SKM-1 (cell line): Measurements from ENCODE around the gene HNRNPC.
"Not testable (repeated sequence)": the region's sequence is repeated elsewhere in the genome, so short reads cannot be mapped to it uniquely, and the experiment has no call there.

Experiments
- DNase-seq: peaks from one replicate; lab custom pipeline; 2025; ENCODE audit not compliant: unreplicated experiment; lab: John Stamatoyannopoulos, UW

Gene HNRNPC

DNA sequence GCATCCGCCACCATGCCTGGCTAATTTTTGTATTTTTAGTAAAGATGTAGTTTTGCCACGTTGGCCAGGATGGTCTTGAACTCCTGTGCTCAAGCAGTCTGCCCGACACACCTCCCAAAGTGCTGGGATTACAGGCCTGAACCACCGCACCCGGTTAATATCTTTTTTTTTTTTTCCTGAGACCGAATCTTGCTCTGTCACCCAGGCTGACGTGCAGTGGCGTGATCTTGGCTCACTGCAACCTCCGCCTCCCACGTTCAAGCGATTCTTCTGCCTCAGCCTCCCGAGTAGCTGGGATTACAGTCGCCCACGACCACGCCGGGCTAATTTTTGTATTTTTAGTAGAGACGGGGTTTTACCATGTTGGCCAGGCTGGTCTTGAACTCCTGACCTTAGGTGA lies 3.4 kb upstream of the HNRNPC start:
- not testable (repeated sequence) for DNase-seq

DNA sequence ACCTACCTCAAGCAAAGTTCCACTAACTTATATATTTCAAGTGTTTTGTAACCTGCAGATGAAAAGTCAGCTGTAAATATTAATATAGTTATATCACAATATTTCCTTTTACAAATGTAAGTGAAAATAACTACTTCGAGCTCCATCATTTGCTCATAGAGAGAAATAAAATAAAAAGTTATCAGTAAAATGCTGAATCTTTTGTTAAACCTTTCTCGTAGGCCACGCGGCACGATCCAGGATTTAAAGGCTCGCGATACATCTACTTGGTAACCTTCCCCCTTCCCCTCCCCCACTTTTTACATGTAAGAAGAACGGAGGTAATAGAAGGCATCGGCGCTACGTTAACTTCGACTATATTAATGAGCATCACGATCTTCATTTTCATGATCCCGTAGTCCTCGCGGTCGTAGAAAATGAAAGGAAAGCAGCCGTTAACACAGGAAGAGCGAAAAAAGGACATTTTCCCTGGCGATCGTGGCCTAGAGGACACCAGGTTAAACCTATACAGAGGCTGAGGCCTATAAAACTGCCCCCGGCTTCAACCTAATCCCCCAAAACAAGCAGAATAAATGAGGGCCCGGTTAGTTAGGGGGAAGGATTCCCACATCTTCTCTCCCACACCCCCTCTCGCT lies 508 bp downstream of the HNRNPC start:
- peak; percentile 22 for DNase-seq

DNA sequence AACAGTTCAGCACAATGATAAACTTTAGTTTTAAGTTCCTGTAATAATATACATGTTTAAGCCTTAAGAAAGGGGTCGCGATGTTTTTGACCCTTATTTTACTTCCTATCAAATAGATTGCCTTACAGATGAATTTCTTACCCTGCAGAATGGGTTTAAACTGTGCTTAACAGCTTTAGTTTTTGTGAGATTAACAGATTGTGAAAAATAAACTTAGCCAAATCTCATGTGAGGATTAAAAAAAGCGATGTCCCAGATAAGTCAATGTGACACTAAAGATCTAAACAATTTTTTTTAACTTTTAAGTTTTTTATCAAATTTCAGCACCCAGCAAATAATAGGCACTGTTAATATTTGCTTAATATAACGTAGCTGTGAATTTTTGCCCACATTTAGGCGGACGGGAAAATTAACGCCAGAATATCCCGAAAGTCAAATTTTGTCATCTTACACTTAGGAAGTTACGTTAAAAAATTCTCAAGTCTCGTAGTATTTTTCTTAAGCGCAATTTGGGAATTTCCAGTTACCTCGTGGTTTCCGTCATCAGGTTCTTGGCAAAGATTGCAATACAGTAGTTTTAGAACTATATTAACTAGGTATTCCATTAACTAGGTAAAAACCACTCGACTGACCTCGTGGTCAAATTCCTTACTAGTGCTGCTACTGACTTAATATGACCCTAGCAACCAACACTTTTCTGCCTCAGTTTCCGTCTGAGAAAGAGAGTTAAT lies 1.2 kb downstream of the HNRNPC start:
- DNase-seq, result no peak

DNA sequence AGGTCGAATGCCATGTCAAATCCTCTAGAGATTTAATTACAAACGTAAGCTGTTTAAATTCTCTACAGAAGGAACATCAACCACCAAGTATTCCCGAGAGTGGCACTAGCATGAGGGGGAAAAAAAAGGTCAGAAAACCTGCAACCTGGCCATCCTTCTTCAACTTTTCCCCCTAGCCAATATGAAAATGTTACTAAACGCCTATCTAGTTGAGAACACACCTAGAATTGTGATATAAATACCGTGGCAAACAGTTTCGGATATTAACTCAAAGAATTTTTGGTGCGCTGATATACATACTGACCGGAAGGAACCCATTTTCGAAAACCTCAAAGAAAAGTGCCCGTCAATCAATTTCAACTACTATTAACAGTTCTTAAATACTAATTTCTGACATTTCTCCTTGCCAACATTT lies 1.8 kb downstream of the HNRNPC start:
- DNase-seq, result no peak

DNA sequence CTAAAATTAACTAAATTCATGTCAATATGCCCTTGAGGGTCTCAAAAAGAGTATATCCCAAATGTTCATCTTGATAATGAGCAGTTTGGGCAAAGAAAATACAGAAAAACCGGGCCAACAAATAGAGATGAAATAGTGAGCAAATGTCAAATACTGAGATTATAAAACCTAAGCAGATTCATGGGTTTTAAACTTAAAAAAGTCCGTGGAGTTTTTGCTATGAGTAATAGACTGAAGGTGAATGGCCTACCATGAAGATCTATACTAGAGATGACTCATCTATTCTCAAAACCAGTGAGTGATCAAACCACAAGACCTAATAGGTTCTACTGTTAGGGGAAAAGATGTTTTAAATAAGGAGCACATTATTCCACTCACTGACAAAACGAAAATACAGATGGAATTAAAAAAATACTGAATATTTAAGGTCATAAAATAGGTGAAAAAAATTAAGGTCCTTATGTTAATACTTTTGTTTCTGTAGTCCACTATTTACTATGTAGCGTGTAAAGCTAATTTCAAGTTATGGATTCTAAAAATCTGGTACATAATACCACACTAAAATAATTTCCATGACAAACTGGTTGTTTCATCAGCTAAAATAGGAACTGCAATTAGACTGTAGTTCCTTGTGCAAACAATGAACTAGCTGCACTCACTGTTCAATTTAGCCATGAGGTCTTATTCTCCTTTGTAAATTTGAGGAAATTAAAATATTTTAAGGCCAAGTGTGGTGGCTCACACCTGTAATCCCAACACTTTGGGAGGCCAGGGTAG lies 5.0 kb downstream of the HNRNPC start:
- DNase-seq, result no peak

DNA sequence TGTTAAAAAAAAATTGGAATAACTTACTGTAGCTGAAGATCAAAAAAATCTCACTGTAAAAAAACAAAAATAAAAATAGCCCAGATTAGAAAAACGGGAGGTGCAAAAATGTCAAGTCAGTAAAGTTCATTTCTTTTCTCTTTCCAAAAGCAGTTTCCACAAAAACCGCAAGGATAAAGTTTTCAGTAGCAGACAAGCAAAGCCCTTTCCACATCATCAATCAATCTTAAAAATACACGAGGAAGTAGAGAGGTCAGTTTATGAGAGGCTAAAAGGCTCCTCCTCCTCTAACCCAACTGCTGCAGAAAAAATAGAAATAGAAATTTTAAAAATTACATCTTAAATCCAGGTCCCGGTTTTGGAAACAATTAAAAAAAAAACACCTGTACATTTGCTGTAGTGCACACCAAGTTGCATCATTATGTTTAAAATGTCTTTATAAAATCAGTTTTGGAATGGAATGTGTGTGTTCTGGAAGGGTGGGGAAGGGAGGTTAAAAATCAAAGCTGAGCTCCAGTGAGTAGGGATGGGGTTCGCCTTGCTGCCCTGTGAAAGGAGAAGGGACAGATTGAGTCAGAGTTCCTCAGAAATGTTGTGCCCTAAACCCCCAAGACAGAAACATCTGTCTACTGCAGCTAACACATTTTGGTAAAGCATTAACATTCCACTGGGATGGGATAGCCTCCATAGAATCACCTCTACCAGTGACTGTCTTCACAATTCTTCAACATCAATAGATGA lies 5.8 kb downstream of the HNRNPC start:
- DNase-seq, result no peak

DNA sequence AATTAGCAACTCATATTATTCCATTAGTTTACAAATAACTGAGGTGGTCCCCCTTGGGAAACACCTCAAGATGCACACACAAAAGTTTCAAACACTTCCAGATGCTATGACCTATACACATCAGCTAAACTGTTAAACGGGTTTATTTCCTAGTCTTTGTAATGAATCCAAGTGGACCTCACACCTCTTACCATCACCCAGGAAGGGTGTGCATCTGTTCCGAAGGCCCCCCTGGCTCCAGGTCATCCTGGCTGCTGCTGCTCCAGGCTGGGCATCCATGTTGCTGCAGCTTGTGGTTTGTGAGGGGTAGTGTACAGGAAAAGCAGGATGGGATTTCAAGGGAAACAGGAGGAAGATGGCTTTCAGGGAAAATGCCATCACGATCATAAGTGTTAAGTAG lies 6.8 kb downstream of the HNRNPC start:
- no peak for DNase-seq

DNA sequence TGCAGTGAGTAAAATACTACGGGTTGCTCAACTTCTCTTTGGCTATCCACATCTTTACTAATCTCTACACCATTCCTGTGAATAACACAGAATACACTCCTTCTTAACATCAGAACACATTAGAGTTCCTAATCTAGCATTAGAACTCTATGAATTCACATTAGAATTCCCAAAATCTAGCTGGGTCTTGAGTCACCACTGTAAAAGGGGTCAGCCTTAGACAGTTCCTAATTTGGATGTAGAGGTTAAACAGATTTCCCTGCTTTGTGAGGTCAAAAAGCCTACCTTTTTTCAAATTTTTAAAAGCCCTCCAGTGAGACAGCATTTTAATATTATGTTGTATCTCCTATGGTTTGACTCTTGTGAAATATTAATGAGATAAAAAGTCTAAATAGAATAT lies 7.4 kb downstream of the HNRNPC start:
- DNase-seq, result no peak

DNA sequence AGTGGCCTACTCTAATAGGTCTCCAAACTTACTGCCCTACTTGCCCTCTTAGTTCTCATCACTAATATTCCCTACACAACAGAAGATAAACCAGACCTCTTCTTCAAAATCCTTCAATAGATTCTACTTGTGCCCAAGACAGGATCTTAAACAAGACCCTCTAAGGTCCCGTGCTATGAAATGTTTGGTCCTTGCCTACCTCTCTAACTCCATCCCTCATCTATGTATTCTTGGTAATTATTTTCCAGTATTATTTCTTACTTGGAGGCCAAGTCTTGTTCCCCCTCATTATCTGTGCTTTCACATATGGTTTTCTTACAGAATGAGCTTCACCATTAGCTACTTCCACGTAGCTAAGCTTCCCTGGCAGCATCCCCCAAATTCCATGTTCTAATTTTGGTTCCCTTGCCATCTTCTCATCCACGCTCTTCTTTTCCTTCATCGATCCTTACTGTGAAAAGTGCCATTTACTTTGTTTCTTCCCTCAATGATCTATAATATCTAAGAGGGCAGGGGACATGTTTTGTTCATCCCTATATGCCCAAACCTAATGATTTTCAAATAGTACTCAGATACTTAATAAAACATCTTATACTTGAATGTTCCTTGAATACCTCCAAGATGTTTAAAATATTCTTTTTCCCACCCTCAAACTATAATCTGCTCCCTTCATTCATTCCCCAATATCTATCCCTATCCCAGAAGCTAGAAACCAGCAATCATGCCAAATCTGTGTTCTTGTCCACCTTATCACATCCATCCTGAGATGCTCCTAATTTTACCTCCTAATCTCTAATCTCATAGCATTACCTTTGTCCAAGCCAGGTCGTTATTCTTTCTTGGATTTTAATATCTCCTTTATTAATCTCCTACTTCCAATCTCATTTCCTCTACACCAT lies 10.1 kb downstream of the HNRNPC start:
- DNase-seq, result no peak

DNA sequence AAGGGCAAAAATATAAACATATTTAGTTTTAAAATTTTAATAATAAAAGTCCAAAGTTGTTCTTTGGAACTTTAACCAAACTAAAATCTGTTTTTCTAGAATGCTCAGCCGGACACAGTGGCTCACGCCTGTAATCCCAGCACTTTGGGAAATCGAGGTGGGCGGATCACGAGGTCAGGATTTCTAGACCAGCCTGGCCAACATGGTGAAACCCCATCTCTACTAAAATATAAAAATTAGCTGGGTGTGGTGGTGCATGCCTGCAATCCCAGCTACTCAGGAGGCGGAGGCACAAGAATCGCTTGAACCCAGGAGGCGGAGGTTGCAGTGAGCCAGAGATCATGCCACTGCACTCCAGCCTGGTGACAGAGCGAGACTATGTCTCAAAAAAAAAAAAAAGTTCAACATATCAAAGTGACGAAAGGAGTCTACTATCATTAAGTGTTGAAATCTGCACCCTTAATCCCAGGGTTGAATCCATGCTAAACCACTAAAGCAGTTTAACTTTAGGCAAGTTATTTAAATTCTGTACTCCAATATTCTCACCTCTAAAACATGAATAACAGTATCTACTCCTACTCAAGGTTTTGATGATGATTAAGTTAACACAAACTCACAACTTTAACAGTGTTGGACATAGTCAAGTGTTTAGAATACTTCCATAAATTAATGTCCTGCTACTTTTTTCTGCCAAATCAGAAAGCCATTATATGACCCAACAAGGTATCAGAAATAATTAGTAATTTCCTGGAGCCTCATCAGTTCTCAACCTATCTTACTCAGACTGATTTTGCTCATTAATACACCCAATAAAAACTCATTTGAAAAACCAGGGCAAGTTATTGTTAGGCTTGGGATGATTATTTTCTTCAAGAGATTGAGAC lies 11.0 kb downstream of the HNRNPC start:
- no peak for DNase-seq

DNA sequence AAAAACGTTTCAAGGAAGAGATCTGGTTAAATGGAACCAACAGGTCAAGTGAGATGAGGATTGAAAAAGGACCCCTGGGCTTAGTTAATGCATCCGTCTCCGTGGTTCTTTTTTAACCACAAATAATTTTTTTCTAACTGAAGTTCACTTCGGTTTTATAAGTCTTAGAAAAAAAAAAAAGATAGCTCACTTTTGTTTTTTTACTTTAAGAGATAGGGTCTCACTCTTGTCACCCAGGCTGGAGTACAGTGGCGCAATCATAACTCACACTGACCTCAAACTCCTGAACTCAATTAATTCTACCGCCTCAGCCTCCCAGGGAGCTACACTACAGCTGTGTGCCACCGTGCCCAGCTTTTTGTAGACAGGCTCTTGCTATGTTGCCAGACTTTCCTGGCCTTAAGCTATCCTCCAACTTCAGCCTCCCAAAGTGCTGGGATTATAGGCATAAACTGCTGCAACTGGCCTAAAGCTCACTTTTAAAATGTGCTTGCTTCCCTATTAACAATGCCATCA lies 11.8 kb downstream of the HNRNPC start:
- DNase-seq, result no peak

DNA sequence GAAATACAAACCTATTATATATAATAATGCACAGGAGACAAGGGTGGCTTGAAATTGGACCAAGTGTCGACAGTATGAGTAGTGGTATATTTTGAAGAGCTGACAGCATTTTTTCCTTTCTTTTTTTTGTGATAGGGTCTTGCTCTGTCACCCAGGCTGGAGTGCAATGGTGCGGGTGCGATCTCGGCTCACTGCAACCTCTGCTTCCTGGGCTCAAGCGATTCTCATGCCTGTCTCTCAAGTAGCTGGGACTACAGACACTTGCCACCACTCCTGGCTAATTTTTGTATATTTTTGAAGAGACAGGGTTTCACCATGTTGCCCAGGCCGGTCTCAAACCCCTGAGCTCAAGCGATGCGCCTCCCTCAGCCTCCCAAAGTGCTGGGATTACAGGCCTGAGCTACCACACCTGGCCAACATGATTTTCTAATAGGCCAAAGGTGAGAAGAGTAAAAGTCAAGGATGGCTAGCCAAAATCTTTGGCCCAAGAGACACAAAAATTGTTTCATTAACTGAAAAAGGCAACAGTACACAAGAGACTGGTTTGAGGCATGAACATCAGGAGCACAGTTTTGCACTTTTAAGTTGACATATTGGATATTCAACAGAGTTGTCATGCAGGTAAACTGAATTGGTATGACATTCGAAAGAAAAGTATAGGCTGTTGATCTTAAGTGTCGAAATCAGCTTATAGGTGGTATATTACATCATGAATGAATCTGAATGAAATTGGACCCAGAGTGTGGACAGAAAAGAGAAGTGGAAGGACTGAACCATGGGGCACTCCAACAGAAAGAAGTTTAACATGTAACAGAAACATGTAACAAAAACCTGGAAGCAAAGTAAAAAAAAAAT lies 12.5 kb downstream of the HNRNPC start:
- no peak for DNase-seq

DNA sequence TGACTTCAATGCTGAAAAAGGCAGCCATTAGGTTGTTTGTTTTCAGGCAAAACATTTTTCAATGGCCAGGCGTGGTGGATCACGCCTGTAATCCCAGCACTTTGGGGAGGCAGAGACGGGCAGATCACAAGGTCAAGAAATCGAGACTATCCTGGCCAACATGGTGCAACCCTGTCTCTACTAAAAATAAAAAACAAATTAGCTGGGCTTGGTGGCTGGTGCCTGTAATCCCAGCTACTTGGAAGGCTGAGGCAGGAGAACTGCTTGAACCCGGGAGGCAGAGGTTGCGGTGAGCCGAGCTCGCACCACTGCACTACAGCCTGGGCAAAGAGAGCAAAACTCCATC lies 13.2 kb downstream of the HNRNPC start:
- DNase-seq, result not testable (repeated sequence)

DNA sequence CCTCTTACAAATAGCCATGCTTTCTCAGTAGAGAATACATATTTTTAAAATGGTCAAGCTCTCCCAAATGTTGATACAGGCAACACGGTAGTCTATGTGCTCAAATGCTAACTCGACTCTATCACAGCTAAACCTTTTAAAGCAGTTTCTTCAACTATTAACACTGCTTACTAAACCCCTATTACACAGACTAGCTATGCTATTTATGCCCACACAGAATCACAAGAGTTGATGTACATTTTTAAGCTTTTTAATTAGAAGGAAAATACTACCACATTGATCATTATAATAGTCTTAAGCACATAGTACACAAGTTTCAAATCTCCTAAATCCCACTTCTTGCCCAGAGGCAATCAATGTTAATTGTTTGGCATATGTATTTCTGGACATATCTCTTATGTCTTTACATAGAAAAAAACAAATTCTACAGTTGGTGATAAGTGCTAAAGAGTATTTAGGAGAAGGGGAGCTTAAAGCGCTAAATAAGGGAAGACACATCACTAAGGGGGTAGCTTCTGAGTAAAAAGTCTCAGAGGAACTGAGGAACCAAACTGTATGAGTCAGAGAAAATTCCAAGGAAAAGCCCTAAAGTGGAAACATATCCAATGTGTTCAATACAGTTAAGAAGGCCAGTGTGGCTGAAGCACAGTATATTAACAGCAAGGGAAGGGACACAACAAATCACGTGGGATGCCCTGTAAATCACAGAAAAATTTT lies 13.7 kb downstream of the HNRNPC start:
- no peak for DNase-seq

DNA sequence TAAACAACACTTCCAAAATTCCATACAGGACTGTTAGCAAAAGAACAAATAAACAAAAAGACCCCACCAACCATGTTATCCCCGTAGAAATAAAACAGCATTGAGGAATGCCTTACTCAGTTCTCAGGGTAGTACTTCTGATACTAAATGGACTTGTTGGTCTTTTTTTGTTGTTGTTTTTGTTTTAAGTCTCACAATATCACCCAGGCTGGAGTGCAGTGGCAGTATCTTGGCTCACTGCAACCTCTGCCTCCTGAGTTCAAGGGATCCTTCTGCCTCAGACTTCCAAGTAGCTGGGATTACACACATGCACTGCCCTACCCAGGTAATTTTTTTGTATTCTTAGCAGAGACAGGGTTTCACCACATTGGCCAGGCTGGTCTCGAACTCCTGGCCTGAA lies 17.1 kb downstream of the HNRNPC start:
- no peak for DNase-seq

DNA sequence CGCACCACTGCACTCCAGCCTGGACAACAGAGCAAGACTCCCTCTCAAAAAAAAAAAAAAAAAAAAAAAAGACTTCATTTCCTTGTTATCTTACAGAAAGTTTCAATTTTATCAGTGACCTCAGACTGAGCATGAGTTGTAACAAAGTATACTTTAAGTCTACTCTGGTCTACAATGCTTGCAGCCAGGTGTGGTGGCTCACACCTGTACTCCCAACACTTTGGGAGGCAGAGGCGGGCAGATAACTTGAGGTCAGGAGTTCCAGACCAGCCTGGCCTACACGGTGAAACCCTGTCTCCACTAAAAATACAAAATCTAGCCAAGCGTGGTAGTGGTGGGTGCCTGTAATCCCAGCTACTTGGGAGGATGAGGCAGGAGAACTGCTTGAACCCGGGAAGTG lies 18.0 kb downstream of the HNRNPC start:
- no peak for DNase-seq

DNA sequence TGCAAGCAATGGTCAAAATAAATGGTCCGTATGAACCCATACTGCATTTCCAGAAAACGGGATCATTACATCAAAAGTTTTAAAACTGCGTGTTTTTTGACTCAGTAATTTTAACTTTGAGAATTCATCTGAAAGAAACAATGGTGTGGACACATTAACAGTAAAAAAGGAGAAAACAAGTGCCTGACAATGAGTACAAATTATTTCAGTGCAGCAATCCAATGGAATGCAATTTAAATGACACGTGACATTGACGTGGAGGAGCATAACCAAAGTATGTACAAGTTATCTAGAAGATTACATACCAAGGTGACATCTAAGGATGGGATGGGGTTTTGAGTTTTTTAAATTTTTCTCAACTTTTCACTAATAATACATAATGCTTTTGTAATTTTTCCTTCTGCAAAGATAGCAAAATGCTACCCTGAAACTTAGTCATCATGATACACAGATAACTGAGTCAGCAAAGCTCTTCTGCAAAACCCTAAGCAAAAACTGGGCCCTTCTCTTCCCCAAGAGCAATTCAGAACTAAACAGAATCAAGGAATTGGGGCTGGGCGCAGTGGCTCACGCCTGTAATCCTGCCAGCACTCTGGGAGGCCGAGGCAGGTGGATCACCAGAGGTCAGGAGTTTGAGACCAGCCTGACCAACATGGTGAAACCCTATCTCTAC lies 20.4 kb downstream of the HNRNPC start:
- no peak for DNase-seq
